Testis (tissue), 3 donors: ENCODE results near the gene SEMA5A. TPM values are rescaled to one million over a fixed set of nuclear protein-coding genes. Genes with fewer than 3 reads are reported as not detected.

Experiments used
- DNase-seq: peaks from one replicate; pipeline ENCODE4 v3.0.0-alpha.2; 2019
- H3K27ac ChIP-seq, 2 donors: fragments of 200-600 bp; sonication (generic); one replicate each; pipeline ENCODE4 v1.5.1; 2019
- H3K27me3 ChIP-seq: fragments of 200-600 bp; sonication (generic); one replicate; pipeline ENCODE4 v1.5.1; 2019
- H3K36me3 ChIP-seq: fragments of 200-600 bp; sonication (generic); one replicate; pipeline ENCODE4 v1.5.1; 2017; ENCODE audit warnings: low read depth; ENCODE audit errors: missing control alignments
- H3K4me1 ChIP-seq: fragments of 200-600 bp; sonication (generic); one replicate; pipeline ENCODE4 v1.5.1; 2019
- H3K4me3 ChIP-seq, 2 donors: fragments of 200-600 bp; sonication (generic); one replicate each; pipeline ENCODE4 v1.5.1; 2017 to 2019
- H3K9me3 ChIP-seq: fragments of 200-600 bp; sonication (generic); one replicate; pipeline ENCODE4 v1.5.1; 2017
- CTCF ChIP-seq, 3 experiments: fragments of 450-650 bp in 2 of 3; fragments of 200-600 bp in 1 of 3; sonication (generic) in 1 of 3; IDR thresholded peaks; one replicate each; pipeline ENCODE4 v1.5.1; 2016 to 2019; ENCODE audit warnings: antibody characterized with exemption in 3 of 3, mild to moderate bottlenecking in 2 of 3, moderate library complexity in 1 of 3
- POLR2A ChIP-seq: fragments of 450-650 bp; IDR thresholded peaks from one replicate; pipeline ENCODE4 v1.6.1; 2017; ENCODE audit warnings: antibody characterized with exemption, mild to moderate bottlenecking, moderate library complexity
- WGBS, 2 donors: methylation state at CpG; one replicate each; pipeline ENCODE4 v1.1.5; 2018; 5-methylcytosine and 5-hydroxymethylcytosine counted together
- intact Hi-C: fragments of 100-400 bp; cut with DNase I; formaldehyde crosslinking; loops from one replicate; pipeline ENCODE4 v1.15.1; 2023; ENCODE audit warnings: low total_unique reads
- polyA plus RNA-seq: library from polyadenylated mRNA; stranded (reverse); fragments of 350-450 nt; fragmentation: Illumina TruSeq; extraction: RNeasy Lipid Tissue Mini Kit (QIAGEN cat#74804); gene quantifications from one replicate; pipeline ENCODE4 v1.2.3, GENCODE V29; 2014; ENCODE audit warnings: low read depth, low replicate concordance; ENCODE audit not compliant: insufficient read depth
- total RNA-seq, 2 donors: library from RNA; depleted of rRNA; stranded (reverse); fragments of >200 nt; gene quantifications; one replicate each; pipeline ENCODE4 v1.2.3, GENCODE V29; 2016

The SEMA5A gene
- total and polyA plus RNA-seq, 3 donors from 2014 or later = 3.4 to 12.8 (median 5.4) TPM

- Histone ChIP-seq H3K4me1 (no peaks in the 10 kb centered on the region), H3K4me3 (no peak overlapping the region), H3K27me3 (no peaks in the 10 kb centered on the region), H3K9me3 (no peaks in the 10 kb centered on the region), H3K36me3 (no peaks in the 10 kb centered on the region), H3K27ac (no peak overlapping the region)
- no peak for TF ChIP-seq CTCF (IDR thresholded peaks at IDR 0.05)
- TF ChIP-seq POLR2A = no peak
- 80 to 91% methylated on average over 1 to 3 of the region's 3 CpGs for WGBS, 2 donors
- intact Hi-C loops = no loop called here
- no peak for DNase-seq
These were observed 421.8 kb downstream of the SEMA5A start for GRCh38 chr5:9124071-9124470.

- WGBS, 2 donors = 78 to 95% methylated on average over 13 to 16 of the region's 16 CpGs
- no peak for TF ChIP-seq CTCF (IDR thresholded peaks at IDR 0.05)
- TF ChIP-seq POLR2A = no peak
- intact Hi-C loops = no loop called here
- DNase-seq = no peak
- Histone ChIP-seq H3K4me3 (no peak overlapping the region), H3K4me1 (no peaks in the 10 kb centered on the region), H3K9me3 (no peaks in the 10 kb centered on the region), H3K27me3 (no peaks in the 10 kb centered on the region), H3K36me3 (no peaks in the 10 kb centered on the region), H3K27ac (no peak overlapping the region)
These were observed 423.3 kb downstream of the SEMA5A start for GRCh38 chr5:9122528-9122927.

- Histone ChIP-seq H3K4me3 (no peak overlapping the region), H3K4me1 (no peaks in the 10 kb centered on the region), H3K36me3 (no peaks in the 10 kb centered on the region), H3K27ac (no peak overlapping the region), H3K9me3 (no peaks in the 10 kb centered on the region), H3K27me3 (no peaks in the 10 kb centered on the region)
- no peak for TF ChIP-seq POLR2A
- no peak for TF ChIP-seq CTCF (IDR thresholded peaks at IDR 0.05)
- intact Hi-C loops = no loop called here
- WGBS, 2 donors = 81% methylated on average over 1 of the region's 1 CpG
- no peak for DNase-seq
These were observed 424.3 kb downstream of the SEMA5A start for GRCh38 chr5:9121597-9121996.

GRCh38 chr5:9118852-9119251, 427.0 kb downstream of the SEMA5A start:
- Histone ChIP-seq H3K36me3 (no peaks in the 10 kb centered on the region), H3K4me3 (no peak overlapping the region), H3K9me3 (no peaks in the 10 kb centered on the region), H3K4me1 (no peaks in the 10 kb centered on the region), H3K27me3 (no peaks in the 10 kb centered on the region), H3K27ac (no peak overlapping the region)
- DNase-seq = no peak
- WGBS, 2 donors = 55 to 80% methylated on average over 15 to 22 of the region's 22 CpGs
- TF ChIP-seq CTCF (IDR thresholded peaks at IDR 0.05) = no peak
- no peak for TF ChIP-seq POLR2A
- intact Hi-C loops = no loop called here

GRCh38 chr5:9115093-9115492, 430.8 kb downstream of the SEMA5A start:
- intact Hi-C loops = no loop called here
- H3K27ac ChIP-seq = no peak overlapping the region
- no peaks in the 10 kb centered on the region for H3K27me3 ChIP-seq
- WGBS, 2 donors = 51 to 86% methylated on average over 1 of the region's 1 CpG
- H3K4me1 ChIP-seq = no peaks in the 10 kb centered on the region
- no peak overlapping the region for H3K4me3 ChIP-seq
- no peaks in the 10 kb centered on the region for H3K9me3 ChIP-seq
- DNase-seq = no peak
- TF ChIP-seq CTCF (IDR thresholded peaks at IDR 0.05) (no peak), POLR2A (no peak)
- H3K36me3 ChIP-seq = no peaks in the 10 kb centered on the region
